ENCODE data around the gene ZNF740. TPM values are rescaled to one million over a fixed set of nuclear protein-coding genes. Genes with fewer than 3 reads are reported as not detected.
"Not testable (repeated sequence)": the region's sequence is repeated elsewhere in the genome, so short reads cannot be mapped to it uniquely, and the experiment has no call there.

ZNF740 gene
- total RNA-seq, 1 experiment from 2014 or later = 49.7 TPM

DNA sequence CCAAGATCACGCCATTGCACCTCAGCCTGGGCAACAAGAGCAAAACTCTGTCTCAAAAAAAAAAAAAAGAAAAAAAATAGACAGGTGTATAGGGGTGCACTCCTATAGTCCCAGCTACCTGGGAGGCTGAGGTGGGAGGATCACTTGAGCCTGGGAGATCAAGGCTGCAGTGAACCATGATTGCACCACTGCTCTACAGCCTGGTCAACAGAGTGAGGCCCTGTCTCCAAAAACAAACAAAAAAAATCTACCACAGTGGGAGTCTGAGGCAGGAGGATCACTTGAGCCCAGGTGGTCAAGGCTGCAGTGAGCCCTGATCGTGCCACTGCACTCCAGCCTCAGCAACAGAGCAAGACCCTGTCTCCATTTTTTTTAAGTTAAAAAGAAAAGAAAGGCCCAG lies 17.5 kb upstream of the ZNF740 start:
- H3K36me3 ChIP-seq (ENCODE audit: control insufficient read depth in 1 of 2, insufficient read depth in 2 of 2, low read length in 2 of 2); H3K9ac ChIP-seq (ENCODE audit: low read length); BruUV-seq (replicated peaks); RAD21 ChIA-PET (ENCODE audit: low non-redundant PET in 1 of 2, low total read pairs in 2 of 2, uncharacterized antibody in 2 of 2, unreplicated experiment in 2 of 2); H3K79me2 ChIP-seq (ENCODE audit: insufficient read depth, low read length); H3K9me3 ChIP-seq (ENCODE audit: control insufficient read depth in 1 of 2, insufficient read depth in 1 of 2, low read depth in 1 of 2, low read length in 2 of 2); H4K20me1 ChIP-seq (ENCODE audit: insufficient read depth); H2AFZ ChIP-seq (ENCODE audit: low read depth, low read length, poor library complexity, severe bottlenecking); H3K27ac ChIP-seq (ENCODE audit: low read depth, low read length); H3K4me2 ChIP-seq (ENCODE audit: low read length); intact Hi-C loops (cut with micrococcal nuclease); ATAC-seq; POLR2A ChIA-PET; H3K27me3 ChIP-seq (ENCODE audit: insufficient read depth, low read length); DNase-seq (ENCODE audit: low read depth, low spot score); H3K4me3 ChIP-seq (replicated peaks in 1 of 2; ENCODE audit: low read depth in 1 of 2, low read length in 2 of 2); H3K9me2 ChIP-seq (ENCODE audit: insufficient read depth); CTCF ChIA-PET: not testable (repeated sequence)
- H3K4me1 ChIP-seq (ENCODE audit: control insufficient read depth in 1 of 2, insufficient read depth in 2 of 2, low read length in 2 of 2) = peaks cover 3 to 15% of the 10 kb centered on the region in 2 experiments; a peak in 3 of 4 replicates

DNA sequence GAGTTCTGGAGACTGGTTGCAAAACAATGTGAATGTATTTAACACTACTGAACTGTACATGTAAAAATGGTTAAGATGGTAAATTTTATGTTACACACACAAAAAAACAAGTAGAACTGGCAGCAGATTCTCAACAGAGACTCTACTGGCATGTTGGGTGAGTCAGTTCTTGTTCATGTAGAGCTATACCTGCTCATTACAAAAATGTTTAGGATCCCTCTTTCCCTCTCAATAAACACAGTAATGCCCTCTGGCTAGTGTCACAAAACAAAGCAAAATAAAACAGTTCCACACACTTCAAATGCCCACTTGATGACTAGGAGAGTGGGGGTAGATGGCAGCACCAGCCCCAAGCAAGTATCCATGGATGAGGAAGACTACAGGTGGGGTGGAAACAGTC lies 13.7 kb upstream of the ZNF740 start:
- no peak overlapping the region for H3K27ac ChIP-seq (ENCODE audit: low read depth, low read length)
- H4K20me1 ChIP-seq (ENCODE audit: insufficient read depth) = no peaks in the 10 kb centered on the region
- H3K9me2 ChIP-seq (ENCODE audit: insufficient read depth) = no peaks in the 10 kb centered on the region
- no peak overlapping the region for H3K4me3 ChIP-seq (replicated peaks in 1 of 2; ENCODE audit: low read depth in 1 of 2, low read length in 2 of 2)
- CTCF ChIA-PET = no interaction called here
- H3K4me1 ChIP-seq (ENCODE audit: control insufficient read depth in 1 of 2, insufficient read depth in 2 of 2, low read length in 2 of 2) = peaks cover 12 to 16% of the 10 kb centered on the region in 2 experiments; a peak in 3 of 4 replicates
- ATAC-seq (no peak), DNase-seq (ENCODE audit: low read depth, low spot score) (no peak)
- POLR2A ChIA-PET = no interaction called here
- H3K4me2 ChIP-seq (ENCODE audit: low read length) = no peak overlapping the region
- RAD21 ChIA-PET (ENCODE audit: low non-redundant PET in 1 of 2, low total read pairs in 2 of 2, uncharacterized antibody in 2 of 2, unreplicated experiment in 2 of 2) = no interaction called here
- intact Hi-C loops (cut with micrococcal nuclease) = no loop called here
- H3K79me2 ChIP-seq (ENCODE audit: insufficient read depth, low read length) = no peaks in the 10 kb centered on the region
- no peaks in the 10 kb centered on the region for H3K27me3 ChIP-seq (ENCODE audit: insufficient read depth, low read length)
- H3K9me3 ChIP-seq (ENCODE audit: control insufficient read depth in 1 of 2, insufficient read depth in 1 of 2, low read depth in 1 of 2, low read length in 2 of 2) = no peaks in the 10 kb centered on the region
- no peak overlapping the region for H3K9ac ChIP-seq (ENCODE audit: low read length)
- TF ChIP-seq EGR1 (IDR thresholded peaks at IDR 0.05; ENCODE audit: low read depth) (no peak), RAD21 (IDR thresholded peaks at IDR 0.05; ENCODE audit: low read depth) (no peak)
- BruUV-seq (replicated peaks) = no TSS peak
- H3K36me3 ChIP-seq (ENCODE audit: control insufficient read depth in 1 of 2, insufficient read depth in 2 of 2, low read length in 2 of 2) = no peaks in the 10 kb centered on the region
- H2AFZ ChIP-seq (ENCODE audit: low read depth, low read length, poor library complexity, severe bottlenecking) = no peak overlapping the region

DNA sequence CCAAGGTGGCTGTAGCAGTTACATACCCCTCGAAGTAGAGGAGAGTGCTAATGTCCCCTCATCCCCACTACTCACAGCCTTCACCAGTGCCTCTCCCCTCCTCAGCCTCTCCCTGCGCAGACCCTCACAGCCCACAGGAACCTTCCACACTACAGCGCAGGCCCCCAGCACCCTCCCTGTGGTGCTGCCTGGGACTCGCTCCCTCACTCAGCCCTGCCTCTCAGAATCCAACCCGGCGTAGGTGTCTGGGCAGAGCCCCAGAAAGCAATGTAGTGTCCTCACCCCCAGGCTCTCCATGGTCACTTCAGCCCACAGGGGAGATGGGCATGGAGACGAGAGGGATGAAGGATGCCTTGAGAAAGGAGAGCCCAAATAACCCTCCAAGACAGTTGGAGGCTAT lies 10.9 kb upstream of the ZNF740 start:
- BruUV-seq (replicated peaks) = no TSS peak
- Histone ChIP-seq H3K27ac (ENCODE audit: low read depth, low read length) (no peak overlapping the region), H3K27me3 (ENCODE audit: insufficient read depth, low read length) (no peaks in the 10 kb centered on the region), H3K4me1 (ENCODE audit: control insufficient read depth in 1 of 2, insufficient read depth in 2 of 2, low read length in 2 of 2) (peaks cover 14 to 33% of the 10 kb centered on the region in 2 experiments; a peak in 3 of 4 replicates), H3K9me2 (ENCODE audit: insufficient read depth) (no peaks in the 10 kb centered on the region), H3K9me3 (ENCODE audit: control insufficient read depth in 1 of 2, insufficient read depth in 1 of 2, low read depth in 1 of 2, low read length in 2 of 2) (no peaks in the 10 kb centered on the region), H3K4me3 (replicated peaks in 1 of 2; ENCODE audit: low read depth in 1 of 2, low read length in 2 of 2) (no peak overlapping the region), H3K79me2 (ENCODE audit: insufficient read depth, low read length) (no peaks in the 10 kb centered on the region), H2AFZ (ENCODE audit: low read depth, low read length, poor library complexity, severe bottlenecking) (no peak overlapping the region), H3K9ac (ENCODE audit: low read length) (no peak overlapping the region), H4K20me1 (ENCODE audit: insufficient read depth) (no peaks in the 10 kb centered on the region), H3K4me2 (ENCODE audit: low read length) (no peak overlapping the region), H3K36me3 (ENCODE audit: control insufficient read depth in 1 of 2, insufficient read depth in 2 of 2, low read length in 2 of 2) (no peaks in the 10 kb centered on the region)
- no peak for DNase-seq (ENCODE audit: low read depth, low spot score)
- ChIA-PET CTCF (no interaction called here), RAD21 (ENCODE audit: low non-redundant PET in 1 of 2, low total read pairs in 2 of 2, uncharacterized antibody in 2 of 2, unreplicated experiment in 2 of 2) (no interaction called here), POLR2A (no interaction called here)
- no peak for ATAC-seq
- intact Hi-C loops (cut with micrococcal nuclease) = no loop called here
- TF ChIP-seq ZNF274 (IDR thresholded peaks at IDR 0.05; ENCODE audit: low read depth, low read length) (no peak), POLR2A (IDR thresholded peaks at IDR 0.05; ENCODE audit: borderline replicate concordance, extremely low read depth, insufficient read depth, insufficient read length) (no peak), POLR2AphosphoS5 (IDR thresholded peaks at IDR 0.05; ENCODE audit: low read depth, low read length) (no peak), SP1 (IDR thresholded peaks at IDR 0.05; ENCODE audit: low read depth) (no peak), SRF (IDR thresholded peaks at IDR 0.05; ENCODE audit: low read depth) (no peak), SIN3A (IDR thresholded peaks at IDR 0.05; ENCODE audit: low read depth) (no peak), RAD21 (IDR thresholded peaks at IDR 0.05; ENCODE audit: low read depth) (no peak), TCF7L2 (IDR thresholded peaks at IDR 0.05; ENCODE audit: borderline replicate concordance, extremely low read depth, insufficient read depth, insufficient read length) (no peak), EGR1 (IDR thresholded peaks at IDR 0.05; ENCODE audit: low read depth) (no peak), ZFX (IDR thresholded peaks at IDR 0.05) (no peak)
- TF ChIP-seq, protein P1, sequence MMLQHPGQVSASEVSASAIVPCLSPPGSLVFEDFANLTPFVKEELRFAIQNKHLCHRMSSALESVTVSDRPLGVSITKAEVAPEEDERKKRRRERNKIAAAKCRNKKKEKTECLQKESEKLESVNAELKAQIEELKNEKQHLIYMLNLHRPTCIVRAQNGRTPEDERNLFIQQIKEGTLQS (IDR thresholded peaks at IDR 0.05) = no peak
